ENCODE measurements around the gene FICD. TPM values are rescaled to one million over a fixed set of nuclear protein-coding genes. Genes with fewer than 3 reads are reported as not detected.
A peak's percentile ranks its signal among the peaks of the same experiment; 100 is the strongest.

FICD gene
- polyA plus RNA-seq = 1.5 and 3.0 TPM in 2 replicates
- 8.0 and 8.3 TPM in 2 replicates for polyA minus RNA-seq

DNA sequence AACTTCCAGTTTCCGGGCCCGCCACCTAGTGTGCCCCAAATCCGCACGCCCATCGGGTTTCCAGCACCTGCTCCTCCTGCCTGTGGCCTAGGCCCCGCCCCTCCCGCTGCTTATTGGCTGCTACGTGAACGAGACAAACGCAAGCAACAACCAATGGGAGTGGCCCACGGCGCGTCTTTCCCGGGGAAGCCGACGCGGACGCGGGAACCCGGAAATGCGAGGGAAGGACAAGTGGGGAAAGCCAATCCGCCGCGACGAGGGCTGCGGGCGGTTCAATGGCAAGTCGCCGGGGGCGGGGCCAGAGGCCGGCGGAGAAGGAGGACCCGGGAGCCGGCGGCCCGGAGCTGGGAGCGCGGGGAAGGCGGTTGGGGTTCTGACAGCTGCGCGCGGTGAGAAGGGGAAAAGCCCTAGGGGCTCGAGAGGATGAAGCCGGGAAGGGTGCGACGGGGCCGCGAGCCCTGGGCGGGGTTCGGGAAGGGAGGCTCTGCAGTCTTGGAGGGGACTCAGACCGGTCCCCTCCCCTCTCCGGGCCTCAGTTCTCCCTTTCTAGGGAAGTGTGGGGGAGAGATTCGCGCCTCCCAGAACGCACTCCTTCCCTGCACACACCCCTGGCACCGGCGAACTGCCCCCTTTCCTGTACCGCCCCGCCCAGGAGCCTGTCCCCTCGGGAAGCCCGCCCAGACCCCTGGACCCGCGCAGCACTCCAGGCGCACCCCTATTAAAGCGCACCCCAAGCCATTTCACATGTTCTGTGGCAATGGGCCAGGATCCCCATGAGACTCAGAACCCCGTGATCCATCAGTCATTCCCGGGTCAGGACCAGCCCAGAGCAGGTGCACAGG lies at the start of gene FICD:
Gene FICD, plus strand, starts transcription at position 305 of the 842 bp plus-strand sequence. CDS start 1,696 bp downstream, outside the sequence.
- no peaks in the 10 kb centered on the region for H3K9me2 ChIP-seq (ENCODE audit: insufficient read depth, low read length)
- peak within 1 kb of the TSS; percentile 38 for H3K27ac ChIP-seq (ENCODE audit: low read length)
- peak within 1 kb of the TSS; percentile 5 for H2AFZ ChIP-seq (ENCODE audit: low read depth, low read length)
- H3K36me3 ChIP-seq (ENCODE audit: insufficient read depth, low read length) = no peaks in the 10 kb centered on the region
- H3K79me2 ChIP-seq (replicated peaks; ENCODE audit: insufficient read depth, low read length) = peaks cover 10% of the 10 kb centered on the region
- peak within 1 kb of the TSS; percentile 72 for H3K9ac ChIP-seq (ENCODE audit: low read length)
- no peaks in the 10 kb centered on the region for H3F3A ChIP-seq (ENCODE audit: insufficient read depth, low read length, poor library complexity, severe bottlenecking)
- peak within 1 kb of the TSS; percentile 84 for H3K4me2 ChIP-seq (ENCODE audit: low read length)
- H3K4me3 ChIP-seq (ENCODE audit: low read length) = peak within 1 kb of the TSS; percentile 91
- no peaks in the 10 kb centered on the region for H4K20me1 ChIP-seq (ENCODE audit: insufficient read depth)
- peak; percentile 47 for TF ChIP-seq RAD21 (conservative IDR thresholded peaks at IDR 0.05)
- TF ChIP-seq POLR2AphosphoS5 (IDR thresholded peaks at IDR 0.05) = peak; percentile 61
- TF ChIP-seq SMC3 (conservative IDR thresholded peaks at IDR 0.05; ENCODE audit: poor library complexity) = peak; percentile 66
- TF ChIP-seq, protein P1, sequence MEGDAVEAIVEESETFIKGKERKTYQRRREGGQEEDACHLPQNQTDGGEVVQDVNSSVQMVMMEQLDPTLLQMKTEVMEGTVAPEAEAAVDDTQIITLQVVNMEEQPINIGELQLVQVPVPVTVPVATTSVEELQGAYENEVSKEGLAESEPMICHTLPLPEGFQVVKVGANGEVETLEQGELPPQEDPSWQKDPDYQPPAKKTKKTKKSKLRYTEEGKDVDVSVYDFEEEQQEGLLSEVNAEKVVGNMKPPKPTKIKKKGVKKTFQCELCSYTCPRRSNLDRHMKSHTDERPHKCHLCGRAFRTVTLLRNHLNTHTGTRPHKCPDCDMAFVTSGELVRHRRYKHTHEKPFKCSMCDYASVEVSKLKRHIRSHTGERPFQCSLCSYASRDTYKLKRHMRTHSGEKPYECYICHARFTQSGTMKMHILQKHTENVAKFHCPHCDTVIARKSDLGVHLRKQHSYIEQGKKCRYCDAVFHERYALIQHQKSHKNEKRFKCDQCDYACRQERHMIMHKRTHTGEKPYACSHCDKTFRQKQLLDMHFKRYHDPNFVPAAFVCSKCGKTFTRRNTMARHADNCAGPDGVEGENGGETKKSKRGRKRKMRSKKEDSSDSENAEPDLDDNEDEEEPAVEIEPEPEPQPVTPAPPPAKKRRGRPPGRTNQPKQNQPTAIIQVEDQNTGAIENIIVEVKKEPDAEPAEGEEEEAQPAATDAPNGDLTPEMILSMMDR (IDR thresholded peaks at IDR 0.05; ENCODE audit: poor library complexity, severe bottlenecking) = peak; percentile 54
- TF ChIP-seq, protein P2, sequence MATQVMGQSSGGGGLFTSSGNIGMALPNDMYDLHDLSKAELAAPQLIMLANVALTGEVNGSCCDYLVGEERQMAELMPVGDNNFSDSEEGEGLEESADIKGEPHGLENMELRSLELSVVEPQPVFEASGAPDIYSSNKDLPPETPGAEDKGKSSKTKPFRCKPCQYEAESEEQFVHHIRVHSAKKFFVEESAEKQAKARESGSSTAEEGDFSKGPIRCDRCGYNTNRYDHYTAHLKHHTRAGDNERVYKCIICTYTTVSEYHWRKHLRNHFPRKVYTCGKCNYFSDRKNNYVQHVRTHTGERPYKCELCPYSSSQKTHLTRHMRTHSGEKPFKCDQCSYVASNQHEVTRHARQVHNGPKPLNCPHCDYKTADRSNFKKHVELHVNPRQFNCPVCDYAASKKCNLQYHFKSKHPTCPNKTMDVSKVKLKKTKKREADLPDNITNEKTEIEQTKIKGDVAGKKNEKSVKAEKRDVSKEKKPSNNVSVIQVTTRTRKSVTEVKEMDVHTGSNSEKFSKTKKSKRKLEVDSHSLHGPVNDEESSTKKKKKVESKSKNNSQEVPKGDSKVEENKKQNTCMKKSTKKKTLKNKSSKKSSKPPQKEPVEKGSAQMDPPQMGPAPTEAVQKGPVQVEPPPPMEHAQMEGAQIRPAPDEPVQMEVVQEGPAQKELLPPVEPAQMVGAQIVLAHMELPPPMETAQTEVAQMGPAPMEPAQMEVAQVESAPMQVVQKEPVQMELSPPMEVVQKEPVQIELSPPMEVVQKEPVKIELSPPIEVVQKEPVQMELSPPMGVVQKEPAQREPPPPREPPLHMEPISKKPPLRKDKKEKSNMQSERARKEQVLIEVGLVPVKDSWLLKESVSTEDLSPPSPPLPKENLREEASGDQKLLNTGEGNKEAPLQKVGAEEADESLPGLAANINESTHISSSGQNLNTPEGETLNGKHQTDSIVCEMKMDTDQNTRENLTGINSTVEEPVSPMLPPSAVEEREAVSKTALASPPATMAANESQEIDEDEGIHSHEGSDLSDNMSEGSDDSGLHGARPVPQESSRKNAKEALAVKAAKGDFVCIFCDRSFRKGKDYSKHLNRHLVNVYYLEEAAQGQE (IDR thresholded peaks at IDR 0.05; ENCODE audit: borderline replicate concordance) = no peak
- TF ChIP-seq TAF1 (IDR thresholded peaks at IDR 0.05; ENCODE audit: low read depth) = peak; percentile 59
- peak; percentile 63 for TF ChIP-seq MXI1 (conservative IDR thresholded peaks at IDR 0.05; ENCODE audit: poor library complexity, severe bottlenecking)
- TF ChIP-seq EP300 (conservative IDR thresholded peaks at IDR 0.05; ENCODE audit: poor library complexity, severe bottlenecking) = no peak
- no peak for TF ChIP-seq EZH2 (IDR thresholded peaks at IDR 0.05; ENCODE audit: borderline replicate concordance, insufficient read depth, low read length, poor library complexity, severe bottlenecking)
- H3K27me3 ChIP-seq (ENCODE audit: insufficient read depth, low read depth, low read length) = no peaks in the 10 kb centered on the region
- H3K9me3 ChIP-seq (ENCODE audit: low read length) = no peaks in the 10 kb centered on the region

DNA sequence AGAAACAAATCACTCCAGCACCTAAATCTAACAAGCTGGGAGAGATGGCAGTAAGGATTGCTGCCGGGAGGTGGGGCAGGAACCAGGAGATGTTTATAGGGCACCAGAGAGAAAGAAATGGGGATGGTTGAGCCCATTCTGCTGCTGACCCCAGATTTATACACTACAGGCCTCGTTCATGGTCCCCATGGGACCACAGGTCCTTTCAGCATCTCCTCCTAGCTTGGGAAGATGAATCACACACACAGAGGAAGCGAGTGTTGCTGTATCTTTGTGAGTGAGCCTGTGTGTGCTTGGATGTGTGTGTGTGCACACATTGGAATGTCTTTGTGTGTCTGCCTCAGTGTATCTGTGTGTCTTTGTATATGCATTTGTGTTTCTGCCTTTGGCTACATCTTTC lies 49.7 kb upstream of the FICD start:
- Histone ChIP-seq H3F3A (ENCODE audit: insufficient read depth, low read length, poor library complexity, severe bottlenecking) (no peaks in the 10 kb centered on the region), H2AFZ (ENCODE audit: low read depth, low read length) (no peak overlapping the region), H3K9me3 (ENCODE audit: low read length) (no peaks in the 10 kb centered on the region), H3K27ac (ENCODE audit: low read length) (no peak overlapping the region), H3K36me3 (ENCODE audit: insufficient read depth, low read length) (no peaks in the 10 kb centered on the region), H3K27me3 (ENCODE audit: insufficient read depth, low read depth, low read length) (no peaks in the 10 kb centered on the region), H3K4me3 (ENCODE audit: low read length) (no peak overlapping the region), H4K20me1 (ENCODE audit: insufficient read depth) (no peaks in the 10 kb centered on the region), H3K4me2 (ENCODE audit: low read length) (no peak overlapping the region), H3K9me2 (ENCODE audit: insufficient read depth, low read length) (no peaks in the 10 kb centered on the region), H3K79me2 (replicated peaks; ENCODE audit: insufficient read depth, low read length) (no peaks in the 10 kb centered on the region), H3K9ac (ENCODE audit: low read length) (no peak overlapping the region)
- TF ChIP-seq RAD21 (conservative IDR thresholded peaks at IDR 0.05) (no peak), EZH2 (IDR thresholded peaks at IDR 0.05; ENCODE audit: borderline replicate concordance, insufficient read depth, low read length, poor library complexity, severe bottlenecking) (no peak), SMC3 (conservative IDR thresholded peaks at IDR 0.05; ENCODE audit: poor library complexity) (no peak), POLR2AphosphoS5 (IDR thresholded peaks at IDR 0.05) (no peak), TAF1 (IDR thresholded peaks at IDR 0.05; ENCODE audit: low read depth) (no peak), MXI1 (conservative IDR thresholded peaks at IDR 0.05; ENCODE audit: poor library complexity, severe bottlenecking) (no peak), EP300 (conservative IDR thresholded peaks at IDR 0.05; ENCODE audit: poor library complexity, severe bottlenecking) (no peak)
- TF ChIP-seq, protein P2 (IDR thresholded peaks at IDR 0.05; ENCODE audit: borderline replicate concordance) = no peak
- TF ChIP-seq, protein P1 (IDR thresholded peaks at IDR 0.05; ENCODE audit: poor library complexity, severe bottlenecking) = no peak

All from neural cell (in vitro differentiated cells).